ENCODE results near the gene CTRB1.
"Not testable (repeated sequence)": the region's sequence is repeated elsewhere in the genome, so short reads cannot be mapped to it uniquely, and the experiment has no call there.

Gene CTRB1

GRCh38 chr16:75240633-75241032 is 21.8 kb downstream of the CTRB1 start:
- not testable (repeated sequence) for DNase-seq (ENCODE audit: low read depth, low spot score)

GRCh38 chr16:75241412-75241811 is 22.6 kb downstream of the CTRB1 start:
- no peak for DNase-seq (ENCODE audit: low read depth, low spot score)

GRCh38 chr16:75241955-75242354 is 23.2 kb downstream of the CTRB1 start:
- no peak for DNase-seq (ENCODE audit: low read depth, low spot score)

- DNase-seq (ENCODE audit: low read depth, low spot score), result not testable (repeated sequence)
Observed at GRCh38 chr16:75242436-75243078, 23.8 kb downstream of the CTRB1 start.

- DNase-seq (ENCODE audit: low read depth, low spot score), result no peak
Observed at GRCh38 chr16:75243667-75244224, 25.0 kb downstream of the CTRB1 start.

- DNase-seq (ENCODE audit: low read depth, low spot score), result no peak
Observed at GRCh38 chr16:75244225-75244809, 25.5 kb downstream of the CTRB1 start.

GRCh38 chr16:75244844-75245758 is 26.3 kb downstream of the CTRB1 start:
- DNase-seq (ENCODE audit: low read depth, low spot score), result no peak

- no peak for DNase-seq (ENCODE audit: low read depth, low spot score)
Observed at GRCh38 chr16:75246504-75247205, 27.9 kb downstream of the CTRB1 start.

- no peak for DNase-seq (ENCODE audit: low read depth, low spot score)
Observed at GRCh38 chr16:75247249-75247648, 28.5 kb downstream of the CTRB1 start.

GRCh38 chr16:75248142-75248535 is 29.4 kb downstream of the CTRB1 start:
- DNase-seq (ENCODE audit: low read depth, low spot score), result no peak

- DNase-seq (ENCODE audit: low read depth, low spot score), result no peak
Observed at GRCh38 chr16:75248536-75249380, 30.0 kb downstream of the CTRB1 start.

GRCh38 chr16:75249441-75249840 is 30.7 kb downstream of the CTRB1 start:
- DNase-seq (ENCODE audit: low read depth, low spot score), result no peak

GRCh38 chr16:75250089-75250808 is 31.5 kb downstream of the CTRB1 start:
- no peak for DNase-seq (ENCODE audit: low read depth, low spot score)

GRCh38 chr16:75250809-75251279 is 32.1 kb downstream of the CTRB1 start:
- DNase-seq (ENCODE audit: low read depth, low spot score), result no peak

GRCh38 chr16:75251280-75252048 is 32.7 kb downstream of the CTRB1 start, which contains the start of gene BCAR1:
TSS of gene BCAR1 (minus strand) at chr16:75251624. CDS start at chr16:75251482, 142 bp downstream.
- DNase-seq (ENCODE audit: low read depth, low spot score), result no peak

- DNase-seq (ENCODE audit: low read depth, low spot score), result no peak
Observed at GRCh38 chr16:75252049-75252864, 33.5 kb downstream of the CTRB1 start.

- no peak for DNase-seq (ENCODE audit: low read depth, low spot score)
Observed at GRCh38 chr16:75252946-75253911, 34.4 kb downstream of the CTRB1 start.

All from activated CD4-positive, CD25-positive, alpha-beta regulatory T cell treated with anti-CD3 and anti-CD28 coated beads, Interleukin-2, amount 50 U/mL, for 16 hours (primary cell).